SKM-1 (cell line): ENCODE measurements around the gene CYB5A.
A peak's percentile ranks its signal among the peaks of the same experiment; 100 is the strongest.

Experiments used
- DNase-seq: peaks from one replicate; lab custom pipeline; 2025; ENCODE audit not compliant: unreplicated experiment; lab: John Stamatoyannopoulos, UW

The CYB5A gene

DNA sequence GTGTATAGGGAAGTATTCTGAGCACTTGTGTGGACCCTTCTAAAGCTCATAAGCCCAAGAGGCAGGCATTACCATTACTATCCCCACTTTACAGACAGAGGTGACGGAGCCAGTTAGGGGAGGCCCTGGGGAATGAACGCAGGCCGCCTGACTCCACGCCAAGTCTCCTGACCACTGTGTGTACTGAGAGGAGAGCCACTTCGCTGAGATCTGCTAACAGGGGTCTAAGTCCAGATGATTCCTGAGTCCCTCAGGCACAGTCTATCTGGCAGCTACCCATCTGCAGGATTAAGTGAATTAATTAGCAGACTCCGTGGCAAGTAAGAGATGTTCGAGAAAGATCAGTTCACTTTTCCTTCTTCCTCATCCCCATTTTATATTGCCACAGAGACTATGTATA, 13.7 kb downstream of the CYB5A start:
- no peak for DNase-seq

DNA sequence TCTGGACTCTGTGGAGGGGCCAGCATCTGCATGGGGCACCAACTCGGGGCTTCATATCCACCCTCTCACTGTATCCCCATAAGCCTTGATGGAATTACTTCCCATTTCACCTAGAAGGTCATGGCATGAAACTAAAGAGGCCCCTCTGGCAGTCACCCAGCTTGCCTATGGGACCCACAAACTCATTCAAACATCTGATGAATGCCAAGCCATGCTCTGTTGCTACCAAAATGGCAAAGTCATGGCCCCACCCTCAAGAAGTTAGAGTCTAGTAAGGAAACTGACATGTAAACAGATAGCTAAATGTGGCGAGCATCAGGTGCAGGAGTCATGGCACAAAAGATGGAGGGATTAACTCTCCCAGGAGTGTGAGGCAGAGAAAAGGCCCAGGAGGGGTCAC, 14.5 kb downstream of the CYB5A start:
- no peak for DNase-seq

DNA sequence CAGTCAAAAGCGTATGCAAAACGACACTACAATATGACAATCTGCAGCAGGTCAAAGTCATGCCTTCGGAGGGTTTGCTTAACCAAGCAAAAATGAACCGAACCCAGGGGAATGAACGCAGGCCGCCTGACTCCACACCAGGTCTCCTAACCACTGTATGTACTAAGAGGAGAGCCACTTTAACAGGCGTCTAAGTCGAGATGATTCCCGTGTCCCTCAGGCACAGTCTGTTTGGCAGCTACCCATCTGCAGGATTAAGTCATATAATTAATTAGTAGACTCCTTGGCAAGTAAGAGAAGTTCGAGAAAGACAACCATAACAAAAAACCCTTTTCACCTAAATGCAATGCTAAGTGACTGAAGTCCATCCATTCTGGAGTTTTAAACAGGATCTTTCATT, 15.2 kb downstream of the CYB5A start:
- no peak for DNase-seq

DNA sequence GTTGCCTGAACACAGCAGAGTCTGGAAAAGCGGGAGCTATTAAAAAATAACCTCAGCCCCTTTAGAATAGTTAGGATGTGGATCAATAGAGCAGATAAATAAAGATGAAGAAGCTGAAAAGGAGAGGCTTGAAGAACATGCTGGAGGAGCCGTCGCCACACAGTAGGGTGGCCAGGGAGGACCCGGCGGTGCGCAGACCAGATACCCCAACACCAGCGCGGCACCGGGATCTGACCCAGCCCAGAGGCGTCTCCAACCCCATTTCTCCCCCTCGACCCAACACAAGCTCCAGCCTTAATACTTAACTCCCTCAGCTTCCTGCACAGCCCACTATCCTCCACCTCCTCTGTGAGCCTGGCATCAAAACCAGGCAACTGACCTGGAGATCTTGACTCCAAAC, 16.0 kb downstream of the CYB5A start:
- no peak for DNase-seq

DNA sequence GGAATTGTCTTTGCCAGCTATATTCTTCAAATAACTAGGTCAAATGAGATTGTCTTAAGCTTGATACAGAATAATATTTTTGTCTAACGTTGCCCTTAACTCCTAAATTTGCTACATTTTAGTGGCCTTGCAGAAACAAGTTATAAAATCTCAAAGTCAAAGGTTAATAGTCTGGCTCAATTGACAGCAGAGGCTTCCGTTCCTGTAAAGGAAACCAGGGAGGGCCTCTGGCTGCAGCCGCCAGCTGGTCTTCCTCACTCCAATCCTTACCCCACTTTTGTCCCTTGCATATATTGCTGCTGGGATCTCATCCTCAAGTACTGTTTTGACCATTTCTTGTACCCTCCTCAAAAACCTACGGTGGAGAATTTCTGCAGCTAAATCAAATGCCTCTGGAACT, 17.1 kb downstream of the CYB5A start:
- DNase-seq: no peak

DNA sequence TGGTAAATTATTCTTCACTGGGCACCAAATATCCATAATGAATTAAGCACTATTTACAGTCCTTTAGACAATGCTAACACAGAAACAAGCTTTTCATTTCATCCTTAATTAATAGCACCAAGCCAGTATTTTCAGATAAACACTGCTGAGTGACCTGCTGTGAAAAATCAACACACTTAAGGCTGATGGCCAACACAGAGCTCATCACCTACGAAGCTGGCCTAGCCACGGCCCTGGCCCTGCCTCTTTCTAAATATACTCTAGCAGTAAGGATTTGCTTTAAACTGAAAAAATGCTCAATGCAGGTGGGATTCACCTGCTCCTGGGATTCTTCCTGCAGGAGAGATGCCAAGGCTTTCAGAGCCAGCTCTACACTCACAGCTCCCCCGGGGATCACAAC, 18.4 kb downstream of the CYB5A start:
- DNase-seq: no peak

DNA sequence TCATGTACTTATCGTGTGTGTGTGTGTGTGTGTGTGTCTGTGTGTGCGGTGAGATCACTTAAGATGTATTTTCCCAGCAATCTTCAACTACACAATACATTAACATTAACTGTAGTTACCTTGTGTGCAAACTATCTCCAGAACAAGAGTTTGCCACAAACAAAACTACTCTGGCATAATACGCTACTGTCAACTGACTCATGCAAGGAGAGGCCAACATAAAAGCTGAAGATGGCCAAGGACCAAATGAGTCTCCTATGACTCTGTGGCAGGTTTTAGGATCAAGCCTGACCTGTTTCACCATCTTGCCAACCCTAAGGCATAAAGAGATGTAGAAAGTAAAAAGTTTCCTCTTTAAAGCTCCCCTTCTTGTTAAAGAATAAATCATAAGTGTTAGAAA, 20.1 kb downstream of the CYB5A start:
- DNase-seq: no peak

DNA sequence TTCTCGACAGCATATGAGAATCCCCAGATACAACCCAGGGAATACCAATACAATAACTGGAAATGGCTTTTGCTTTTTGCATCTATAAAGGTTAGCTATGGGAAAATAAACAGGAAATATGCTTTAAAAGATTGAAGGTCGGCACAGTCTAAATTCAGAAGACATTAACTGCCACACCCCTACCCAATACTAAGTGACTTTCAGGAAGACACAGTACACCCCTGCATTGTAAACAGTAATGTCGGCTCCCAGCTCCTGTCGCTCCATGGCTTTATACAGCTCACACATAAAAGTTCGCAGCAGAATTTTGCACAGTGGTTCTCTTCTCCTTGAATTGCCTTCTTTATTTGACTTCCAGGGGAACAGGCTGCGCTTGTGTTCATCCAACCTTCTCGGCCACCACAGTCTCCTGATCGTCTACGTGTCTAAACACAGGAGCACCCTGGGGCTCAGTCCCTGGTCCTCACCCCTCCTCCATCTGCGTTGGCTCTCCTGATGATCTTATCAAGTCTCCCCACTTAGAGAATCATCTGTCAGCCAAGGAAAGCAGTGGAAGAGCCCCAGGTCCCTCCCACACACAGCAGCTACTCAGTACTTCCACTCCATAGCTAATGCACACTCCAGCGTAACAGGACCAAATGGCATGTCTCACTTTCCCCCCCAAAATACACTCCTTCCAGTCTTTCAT, 22.7 kb downstream of the CYB5A start:
- DNase-seq: no peak

DNA sequence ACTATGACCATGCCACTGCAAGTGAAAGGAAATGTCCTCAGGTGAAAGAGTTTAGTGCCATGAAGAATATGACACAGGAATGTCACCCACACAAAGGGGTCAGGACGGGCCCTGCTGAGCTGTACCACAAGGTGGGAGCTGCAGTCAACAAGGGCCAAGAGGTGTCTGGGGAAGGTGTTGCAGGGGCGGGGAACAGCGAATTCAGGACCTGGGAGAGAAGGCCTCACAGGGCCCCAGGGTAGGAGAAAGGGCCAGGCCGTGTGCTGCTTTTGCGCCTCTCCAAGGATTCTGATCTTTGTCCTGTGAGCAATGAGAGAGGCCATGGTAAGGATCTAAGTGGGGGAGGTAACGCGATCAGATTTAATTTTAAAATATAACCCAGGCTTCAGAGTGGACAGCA, 23.6 kb downstream of the CYB5A start:
- DNase-seq: no peak

DNA sequence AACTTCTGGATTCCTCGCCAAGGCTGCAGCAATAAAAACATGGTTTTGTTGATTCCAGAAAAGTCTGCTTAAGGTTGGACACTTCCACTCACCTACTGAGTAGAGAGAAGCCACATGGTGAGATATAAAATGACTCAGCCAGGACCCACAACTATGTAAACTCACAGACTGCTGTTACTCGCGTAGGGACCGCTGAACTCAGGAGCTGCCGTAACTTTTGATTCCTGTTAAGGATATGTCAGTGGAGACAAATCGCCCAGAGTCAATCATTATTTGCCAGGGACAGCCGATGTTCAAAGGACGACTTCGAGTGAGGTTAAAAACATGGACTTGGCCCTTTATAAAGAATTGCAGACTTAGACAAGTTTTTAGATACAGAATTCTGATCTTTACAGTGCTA, 25.6 kb downstream of the CYB5A start:
- no peak for DNase-seq

DNA sequence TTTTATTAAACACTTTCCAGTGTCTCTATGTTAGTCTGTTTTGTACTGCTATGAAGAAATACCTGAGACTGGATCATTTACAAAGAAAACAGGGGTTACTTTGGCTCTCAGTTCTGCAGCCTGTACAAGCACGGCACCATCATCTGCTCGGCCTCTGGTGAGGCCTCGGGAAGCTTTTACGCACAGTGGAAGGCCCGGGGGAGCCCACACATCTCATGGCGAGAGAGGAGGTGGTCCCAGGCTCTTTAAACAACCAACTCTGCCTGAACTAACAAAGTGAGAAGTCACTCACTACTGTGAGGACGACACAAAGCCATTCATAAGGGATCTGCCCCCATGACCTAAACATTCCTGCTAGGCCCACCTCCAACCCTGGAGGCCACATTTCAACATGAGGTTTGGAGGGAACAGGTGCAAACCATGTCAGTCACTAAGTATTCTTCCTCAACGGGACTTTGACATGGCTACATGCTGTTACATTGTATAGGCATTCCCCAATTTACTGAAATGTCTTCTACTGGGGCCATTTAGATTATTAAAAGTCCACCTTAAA, 26.1 kb downstream of the CYB5A start:
- DNase-seq: no peak

DNA sequence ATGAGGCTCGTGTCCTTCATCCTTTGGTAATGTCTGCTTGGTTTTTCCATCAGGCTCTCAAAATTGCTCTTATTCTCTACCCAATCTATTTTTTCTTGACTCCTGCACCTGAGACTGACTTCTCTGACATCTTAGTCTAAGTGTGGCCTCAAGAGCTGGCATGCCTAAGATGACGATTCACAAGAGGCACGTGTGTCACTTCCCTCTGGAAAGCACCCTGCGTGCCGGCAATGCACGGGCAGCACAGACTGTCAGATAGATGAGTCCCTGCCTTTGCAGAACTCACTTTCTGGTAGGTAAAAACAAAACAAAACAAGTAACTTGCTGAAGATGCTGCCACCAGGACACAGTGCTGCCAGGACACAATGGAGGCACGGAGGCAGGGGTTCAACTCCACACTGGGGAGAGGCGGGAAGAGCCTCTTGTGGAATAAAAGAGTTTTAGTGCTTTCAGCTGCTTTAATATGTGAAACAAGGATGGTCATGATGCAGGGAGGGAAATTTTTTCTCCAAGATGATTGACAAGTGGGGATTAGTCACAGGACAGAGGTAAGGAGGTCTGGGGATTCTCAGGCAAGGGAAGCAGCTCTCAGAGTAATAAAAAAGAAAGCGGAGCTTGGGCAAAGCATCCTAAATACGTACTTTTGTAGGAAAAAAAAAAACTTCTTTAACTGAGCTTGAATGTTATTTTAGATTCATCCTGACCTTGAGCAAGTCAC, 27.3 kb downstream of the CYB5A start:
- no peak for DNase-seq

DNA sequence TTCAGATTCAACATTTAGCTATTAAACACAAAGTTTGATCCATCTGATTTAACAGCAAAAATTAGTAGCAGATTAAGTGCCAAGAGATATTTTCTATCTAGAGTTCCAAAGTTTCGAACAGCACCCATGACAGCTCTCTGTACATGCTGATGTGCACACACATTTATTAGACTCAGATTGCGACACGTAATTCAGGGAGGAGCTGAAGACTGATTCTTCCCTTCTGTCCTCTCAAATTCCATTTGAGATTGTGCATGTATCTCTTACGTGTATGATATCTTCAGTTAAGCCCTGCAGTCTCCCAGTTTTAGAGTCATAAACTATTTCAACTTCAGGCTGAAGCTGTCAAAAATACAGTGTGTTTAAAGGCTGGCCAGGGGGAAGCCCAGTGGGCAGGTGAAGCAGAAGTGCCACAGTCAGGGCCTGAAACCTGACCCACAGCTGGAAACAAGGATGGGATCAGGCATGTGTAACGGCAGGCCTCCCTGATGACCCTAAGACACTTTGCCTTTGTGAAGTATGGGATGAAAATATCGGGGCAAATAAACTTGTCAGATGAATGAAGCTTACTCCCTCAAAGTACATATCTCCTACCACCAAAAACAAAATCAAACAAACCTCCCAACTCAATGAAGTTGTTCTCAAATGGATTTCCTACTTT, 30.6 kb downstream of the CYB5A start:
- no peak for DNase-seq

DNA sequence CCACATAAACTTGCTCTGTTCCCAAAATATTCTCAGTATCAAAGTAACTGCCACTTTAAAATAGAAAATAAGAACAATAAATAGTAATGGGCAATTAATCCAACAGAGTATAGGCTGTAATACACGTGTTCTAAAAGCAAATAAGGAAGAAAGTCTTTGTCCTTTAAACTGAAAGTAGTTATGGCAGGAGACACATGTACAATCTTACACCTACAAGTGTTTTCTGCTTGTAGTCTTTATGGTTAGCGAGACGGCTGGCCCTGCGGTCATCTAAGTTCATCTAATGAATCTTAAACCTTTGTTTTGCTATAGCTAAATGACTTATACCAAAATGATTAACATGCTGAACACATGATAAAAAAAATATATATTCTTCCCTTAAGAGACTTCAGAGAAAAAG, 32.4 kb downstream of the CYB5A start:
- no peak for DNase-seq

DNA sequence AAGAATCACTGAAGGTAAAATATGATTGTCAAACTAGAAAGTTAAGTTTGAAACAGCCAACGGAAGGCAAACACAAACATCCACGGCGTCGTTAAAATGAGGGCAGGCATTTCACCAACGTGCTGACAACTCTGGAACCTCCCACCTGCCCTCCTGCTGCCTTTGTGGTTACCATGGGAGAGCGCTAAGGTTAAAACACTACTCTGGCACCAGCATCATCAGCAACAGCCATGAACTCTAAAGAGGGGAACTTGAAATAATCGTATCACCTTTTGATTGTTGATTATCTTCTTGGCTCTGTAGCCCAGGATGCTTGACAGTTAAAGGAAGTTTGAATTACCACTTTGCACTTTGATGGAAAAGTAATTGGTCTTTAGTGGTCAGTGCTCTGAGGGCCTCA, 34.7 kb downstream of the CYB5A start:
- no peak for DNase-seq

DNA sequence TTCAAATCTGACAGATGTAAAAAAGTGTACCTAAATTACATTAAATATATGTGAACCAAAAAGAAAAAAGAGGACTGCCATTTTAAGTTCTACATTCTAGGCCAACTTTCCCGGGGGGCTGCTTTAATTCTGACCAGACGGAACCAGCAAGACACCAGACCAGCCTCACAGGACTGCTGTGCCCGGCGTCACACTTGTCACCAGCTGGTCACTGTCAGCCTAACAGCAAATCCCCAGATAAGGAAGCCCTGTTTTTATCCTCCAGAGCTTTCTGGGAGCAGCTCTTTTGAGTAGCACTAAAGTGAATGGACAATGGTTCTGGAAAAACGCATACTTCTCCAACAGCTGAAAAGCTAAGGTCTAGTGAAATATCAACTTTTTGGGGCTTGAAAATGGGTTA, 35.6 kb downstream of the CYB5A start:
- no peak for DNase-seq

DNA sequence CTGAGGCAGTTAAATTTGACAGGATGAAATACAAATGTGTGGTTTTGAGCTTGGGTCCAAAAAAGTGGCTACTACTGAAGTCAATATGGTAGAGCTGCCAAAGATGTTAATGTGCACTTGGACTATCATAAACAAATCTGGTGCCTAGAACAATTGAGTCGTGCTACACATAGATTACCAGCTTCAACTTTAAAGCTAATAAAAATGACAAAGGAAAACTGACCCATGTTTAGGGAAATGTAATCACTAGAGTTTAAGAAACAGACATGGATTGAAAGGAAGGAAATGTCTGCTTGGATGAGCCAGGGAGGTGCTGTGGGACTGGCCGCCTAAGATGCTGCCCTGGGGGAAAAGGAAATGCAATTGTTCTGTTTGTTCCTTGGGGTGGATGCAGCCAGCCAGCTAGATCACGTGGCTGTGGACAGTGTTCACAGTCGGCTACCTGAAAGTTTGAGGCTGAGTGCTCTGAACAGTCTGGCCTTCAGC, 36.6 kb downstream of the CYB5A start:
- no peak for DNase-seq

DNA sequence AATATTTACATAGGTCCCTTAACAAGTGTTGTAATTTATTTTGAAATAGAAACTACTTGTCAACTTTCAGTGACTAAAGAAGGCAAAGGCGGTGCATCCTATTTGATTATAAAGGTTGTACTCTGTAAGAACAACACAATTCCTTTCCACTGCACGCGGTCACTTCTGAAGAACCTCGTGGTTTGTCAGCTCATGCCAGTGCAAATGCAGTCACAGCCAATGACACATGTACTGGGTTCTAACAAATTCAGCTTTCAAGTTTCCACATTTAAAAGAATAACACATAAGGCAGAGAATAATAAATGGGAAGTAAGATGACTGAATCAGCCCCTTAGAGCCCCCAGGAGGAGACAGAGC, 39.7 kb downstream of the CYB5A start:
- no peak for DNase-seq

DNA sequence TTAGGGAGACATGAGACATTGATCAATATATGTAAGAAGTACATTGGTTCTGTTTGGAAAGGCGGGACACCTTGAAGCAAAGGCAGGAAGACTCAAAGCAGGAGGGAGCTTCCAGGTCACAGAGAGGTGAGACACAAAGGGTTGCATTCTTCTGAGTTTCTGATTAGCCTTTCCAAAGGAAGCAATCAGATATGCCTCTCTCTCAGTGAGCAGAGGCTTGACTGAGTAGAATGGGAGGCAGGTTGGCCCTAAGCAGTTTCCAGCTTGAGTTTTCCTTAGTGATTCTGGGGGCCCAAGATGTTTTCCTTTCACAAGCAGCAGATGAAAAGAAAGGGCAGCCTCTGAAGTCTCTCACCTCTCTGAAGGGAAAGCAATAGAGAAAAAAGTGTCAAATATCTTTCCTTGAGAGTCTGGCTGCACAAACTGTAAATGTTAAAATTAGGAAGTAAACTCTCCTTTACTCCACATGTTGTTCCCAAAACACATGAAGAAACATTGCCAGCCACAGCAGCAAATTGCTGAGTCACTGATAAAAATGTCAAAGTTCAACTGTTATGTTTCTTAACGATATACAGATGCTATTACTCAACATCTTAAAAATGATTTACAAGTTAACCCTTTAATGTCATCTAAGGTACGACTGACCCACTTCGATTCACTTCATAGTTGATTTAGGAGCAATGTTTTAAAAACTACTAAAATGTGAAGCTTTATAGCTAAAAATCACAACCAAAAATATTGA, 40.3 kb downstream of the CYB5A start:
- DNase-seq: peak; percentile 47

DNA sequence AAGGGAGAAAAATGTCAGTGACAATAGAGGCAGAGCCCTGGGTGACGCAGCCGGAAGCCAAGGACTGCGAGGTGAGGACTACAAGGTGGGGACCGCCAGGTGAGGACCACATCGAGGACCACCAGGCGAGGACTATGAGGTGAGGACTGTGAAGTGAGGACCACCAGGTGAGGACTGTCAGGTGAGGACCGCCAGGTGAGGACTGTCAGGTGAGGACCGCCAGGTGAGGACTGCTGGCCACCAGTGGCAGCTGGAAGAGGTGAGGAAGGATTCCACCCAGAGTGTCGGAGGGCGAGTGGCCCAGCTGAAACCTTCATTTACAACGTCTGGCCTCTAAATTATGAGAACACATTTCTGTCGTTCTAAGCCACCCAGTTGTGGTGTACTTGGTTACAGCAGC, 41.6 kb downstream of the CYB5A start:
- DNase-seq: no peak

DNA sequence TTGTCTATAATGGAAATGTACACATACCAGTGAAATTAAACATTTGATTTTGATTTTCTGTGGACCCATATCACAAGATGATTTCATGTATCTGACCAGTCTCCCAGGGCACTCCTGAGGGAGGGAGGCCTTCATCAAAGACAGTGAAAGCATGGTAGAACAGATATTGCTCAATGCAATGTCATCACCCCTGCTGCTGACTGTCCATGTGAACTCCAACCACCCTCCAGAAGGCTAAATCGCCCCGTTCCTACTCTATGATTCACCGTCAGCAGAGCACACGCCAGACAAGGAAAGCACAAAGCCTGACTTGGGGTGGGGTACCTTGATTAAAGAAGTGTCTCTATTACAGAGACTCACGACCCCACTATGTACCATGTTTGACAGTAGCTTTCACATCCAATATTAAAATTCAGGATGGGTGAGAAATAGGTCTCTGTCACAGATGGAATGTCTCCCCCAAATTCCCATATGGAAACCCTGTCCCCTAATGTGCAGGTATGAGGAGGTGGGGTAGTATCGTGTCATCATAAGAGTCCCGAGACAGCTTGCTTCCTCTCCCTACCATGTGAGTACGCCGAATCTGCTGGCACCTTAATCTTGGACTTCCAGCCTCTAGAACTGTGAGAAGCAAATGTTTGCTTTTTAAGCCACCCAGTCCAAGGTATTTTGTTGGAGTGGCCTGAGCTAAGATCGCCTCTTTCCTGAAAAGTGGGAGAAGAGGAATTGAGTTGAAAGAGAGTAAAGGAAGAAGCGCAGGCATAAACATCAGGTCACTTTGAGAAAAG, 42.4 kb downstream of the CYB5A start:
- peak; percentile 29 for DNase-seq
